Measurements from ENCODE around the gene ADCYAP1R1. TPM values are rescaled to one million over a fixed set of nuclear protein-coding genes. Genes with fewer than 3 reads are reported as not detected.

The ADCYAP1R1 gene
- total RNA-seq: not detected in 2 replicates

DNA sequence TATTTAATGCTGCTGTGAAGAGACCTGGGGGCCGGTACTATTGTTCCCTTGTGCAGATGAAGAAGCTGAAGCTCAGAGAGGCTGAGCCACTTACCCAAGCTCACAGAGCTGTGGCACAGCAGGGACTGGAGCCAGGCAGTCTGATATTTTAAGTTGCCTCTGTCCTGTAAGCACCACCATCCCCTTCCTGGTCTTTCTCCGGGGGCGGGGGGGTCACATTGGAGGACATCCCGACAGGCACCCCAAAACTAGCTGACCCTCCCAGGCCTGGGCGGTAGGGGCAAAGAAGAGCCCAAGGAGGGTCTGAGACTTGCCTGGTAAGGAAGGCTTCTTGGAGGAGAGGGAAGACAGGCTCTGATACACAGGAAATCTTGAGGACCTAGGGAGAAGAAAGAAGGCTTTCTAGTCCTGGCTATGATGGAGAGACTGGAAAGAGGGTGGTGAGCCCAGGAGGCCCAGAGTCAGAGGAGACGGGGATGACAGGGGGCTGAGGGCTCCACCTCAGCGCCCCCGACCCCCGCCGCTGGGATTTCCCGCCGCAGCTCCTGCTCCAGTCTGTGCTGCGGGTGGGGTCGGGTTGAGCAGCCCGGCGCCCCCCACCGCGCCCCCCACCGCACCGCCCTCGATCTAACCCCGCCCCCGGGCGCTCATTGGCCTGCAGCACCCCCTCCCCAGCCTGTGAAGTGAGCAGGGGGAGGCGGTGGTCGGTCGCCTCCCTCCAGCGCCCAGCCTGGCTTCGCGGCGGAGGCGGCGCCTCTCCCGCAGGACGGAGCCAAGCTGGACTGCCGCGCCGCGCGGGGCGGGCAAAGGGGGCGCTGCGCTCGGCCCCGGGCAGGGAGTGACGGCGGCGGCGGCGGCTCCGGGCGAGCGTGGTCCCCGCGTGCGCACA, at the start of gene ADCYAP1R1:
Gene ADCYAP1R1, plus strand, starts transcription at position 711 of the 889 bp plus-strand sequence. CDS start 10,957 bp downstream, outside the sequence.
- no peak within 1 kb of the TSS for H3K27ac Mint-ChIP-seq
- no peak within 1 kb of the TSS for H3K4me3 Mint-ChIP-seq (ENCODE audit: low read depth)
- intact Hi-C loops (cut with micrococcal nuclease): no loop called here
- H3K9me3 Mint-ChIP-seq: no peaks in the 10 kb centered on the region
- no peaks in the 10 kb centered on the region for H3K36me3 Mint-ChIP-seq (ENCODE audit: low read depth)
- peaks cover 30% of the 10 kb centered on the region for H3K27me3 Mint-ChIP-seq (ENCODE audit: low read depth)
- no peak for DNase-seq (ENCODE audit: low spot score)
- no peaks in the 10 kb centered on the region for H3K4me1 Mint-ChIP-seq (ENCODE audit: low read depth)

DNA sequence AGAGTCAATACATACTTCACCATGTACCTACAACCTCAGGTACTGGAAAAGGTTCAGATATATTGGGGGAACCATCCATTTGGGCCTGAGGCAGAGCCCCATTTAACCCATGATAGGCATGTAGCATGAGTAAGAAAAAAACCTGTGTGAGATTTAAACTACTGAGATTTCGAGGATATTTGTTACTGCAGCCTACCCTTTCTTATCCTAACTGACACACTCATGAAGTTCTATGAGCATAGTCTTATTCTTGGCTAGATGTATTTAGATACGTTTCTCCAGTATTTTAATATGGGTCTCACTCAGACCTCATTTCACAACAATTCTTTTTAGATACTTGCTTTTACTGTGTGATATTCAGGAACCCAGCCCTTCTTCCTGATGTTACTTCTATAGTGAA, 49.0 kb upstream of the ADCYAP1R1 start:
- intact Hi-C loops (cut with micrococcal nuclease): no loop called here
- Mint-ChIP-seq H3K27ac (no peak overlapping the region), H3K4me3 (ENCODE audit: low read depth) (no peak overlapping the region), H3K4me1 (ENCODE audit: low read depth) (no peaks in the 10 kb centered on the region), H3K27me3 (ENCODE audit: low read depth) (no peaks in the 10 kb centered on the region), H3K36me3 (ENCODE audit: low read depth) (no peaks in the 10 kb centered on the region), H3K9me3 (no peaks in the 10 kb centered on the region)
- DNase-seq (ENCODE audit: low spot score): no peak

DNA sequence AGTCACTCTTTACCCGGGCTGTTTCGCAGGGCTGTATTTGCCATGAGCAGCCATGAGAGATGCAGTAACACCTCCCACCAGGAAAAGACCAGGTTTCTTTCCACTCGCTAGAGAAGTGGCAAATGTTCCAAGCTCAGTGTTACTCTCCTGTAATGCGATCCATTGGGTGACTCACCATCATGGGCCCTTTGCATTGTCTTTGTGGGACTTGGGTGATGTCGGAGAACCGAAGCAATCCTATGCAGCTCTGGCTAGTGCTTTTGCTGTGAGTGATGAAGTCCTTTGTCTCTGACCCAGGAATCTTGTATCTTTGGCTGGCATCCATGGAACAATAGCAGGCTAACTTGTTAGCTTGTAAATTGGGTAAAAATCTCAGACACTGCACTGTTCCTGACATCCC, 48.4 kb upstream of the ADCYAP1R1 start:
- no peak overlapping the region for H3K4me3 Mint-ChIP-seq (ENCODE audit: low read depth)
- H3K4me1 Mint-ChIP-seq (ENCODE audit: low read depth): no peaks in the 10 kb centered on the region
- H3K27me3 Mint-ChIP-seq (ENCODE audit: low read depth): no peaks in the 10 kb centered on the region
- no peaks in the 10 kb centered on the region for H3K9me3 Mint-ChIP-seq
- no peak for DNase-seq (ENCODE audit: low spot score)
- intact Hi-C loops (cut with micrococcal nuclease): no loop called here
- no peak overlapping the region for H3K27ac Mint-ChIP-seq
- H3K36me3 Mint-ChIP-seq (ENCODE audit: low read depth): no peaks in the 10 kb centered on the region

DNA sequence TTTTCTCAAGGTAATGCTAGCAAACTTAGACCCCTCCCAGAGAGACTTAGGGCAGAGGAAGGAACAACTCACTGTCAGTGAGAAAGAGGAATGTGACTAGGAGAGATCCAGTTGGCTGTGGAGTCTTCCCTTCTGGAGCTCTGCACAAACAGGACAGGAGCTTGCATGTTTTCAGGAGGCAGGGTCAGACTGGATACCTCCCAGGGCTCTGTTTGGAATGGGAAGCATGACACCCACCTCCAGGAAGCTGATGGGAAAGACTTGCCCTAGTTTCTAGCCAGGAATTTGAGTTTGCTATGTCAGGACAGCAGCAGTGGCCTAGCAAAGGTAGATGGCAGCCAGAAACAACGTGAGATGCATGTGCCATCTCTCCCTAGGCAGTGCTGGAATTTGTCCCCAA, 47.7 kb upstream of the ADCYAP1R1 start:
- intact Hi-C loops (cut with micrococcal nuclease): no loop called here
- no peaks in the 10 kb centered on the region for H3K36me3 Mint-ChIP-seq (ENCODE audit: low read depth)
- DNase-seq (ENCODE audit: low spot score): no peak
- H3K9me3 Mint-ChIP-seq: no peaks in the 10 kb centered on the region
- H3K27ac Mint-ChIP-seq: no peak overlapping the region
- H3K4me1 Mint-ChIP-seq (ENCODE audit: low read depth): no peaks in the 10 kb centered on the region
- H3K27me3 Mint-ChIP-seq (ENCODE audit: low read depth): peaks cover 3% of the 10 kb centered on the region
- H3K4me3 Mint-ChIP-seq (ENCODE audit: low read depth): no peak overlapping the region

DNA sequence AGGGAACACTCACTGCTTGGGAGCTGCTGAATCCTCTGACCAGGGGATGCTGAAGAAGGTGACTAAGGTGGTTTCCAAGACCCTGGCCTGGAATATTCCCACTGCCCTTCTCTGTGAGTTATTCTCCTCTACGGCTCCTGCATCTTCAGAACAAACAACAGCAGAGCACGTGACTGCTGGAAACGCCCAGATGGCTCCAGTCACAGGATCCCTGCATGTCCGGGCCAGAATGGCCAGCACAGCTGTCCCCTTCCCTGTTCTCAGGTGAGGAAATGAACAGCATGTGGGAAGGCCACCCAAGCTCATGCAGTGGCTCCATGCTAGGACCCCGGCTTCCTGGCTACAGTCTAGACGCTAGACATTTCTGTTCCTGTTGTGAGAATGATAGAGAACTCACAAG, 45.3 kb upstream of the ADCYAP1R1 start:
- Mint-ChIP-seq H3K4me3 (ENCODE audit: low read depth) (no peak overlapping the region), H3K27ac (no peak overlapping the region), H3K27me3 (ENCODE audit: low read depth) (peaks cover 7% of the 10 kb centered on the region), H3K4me1 (ENCODE audit: low read depth) (no peaks in the 10 kb centered on the region), H3K9me3 (no peaks in the 10 kb centered on the region), H3K36me3 (ENCODE audit: low read depth) (no peaks in the 10 kb centered on the region)
- DNase-seq (ENCODE audit: low spot score): no peak
- intact Hi-C loops (cut with micrococcal nuclease): no loop called here

DNA sequence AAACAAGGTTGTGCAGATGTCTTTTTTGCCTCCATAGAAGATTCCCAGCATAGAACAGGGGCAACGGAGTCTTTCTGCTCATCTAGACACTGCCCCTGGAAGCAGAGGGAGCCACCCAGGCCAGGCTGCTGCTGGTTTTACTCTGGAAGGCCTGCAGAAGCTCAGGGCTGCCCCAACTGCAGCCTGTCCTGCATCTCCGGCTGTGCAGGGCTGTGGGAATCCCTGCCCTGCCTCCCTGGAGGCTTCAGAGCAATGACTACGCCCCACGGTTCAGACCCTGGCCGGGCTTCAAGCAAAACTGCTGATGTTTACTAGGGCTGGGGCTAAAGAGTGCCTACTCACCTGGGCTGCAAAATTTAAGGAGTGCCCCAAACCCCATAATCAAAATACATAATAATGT, 44.5 kb upstream of the ADCYAP1R1 start:
- intact Hi-C loops (cut with micrococcal nuclease): no loop called here
- no peak overlapping the region for H3K27ac Mint-ChIP-seq
- peaks cover 7% of the 10 kb centered on the region for H3K27me3 Mint-ChIP-seq (ENCODE audit: low read depth)
- no peak overlapping the region for H3K4me3 Mint-ChIP-seq (ENCODE audit: low read depth)
- H3K36me3 Mint-ChIP-seq (ENCODE audit: low read depth): no peaks in the 10 kb centered on the region
- H3K9me3 Mint-ChIP-seq: no peaks in the 10 kb centered on the region
- H3K4me1 Mint-ChIP-seq (ENCODE audit: low read depth): no peaks in the 10 kb centered on the region
- no peak for DNase-seq (ENCODE audit: low spot score)

DNA sequence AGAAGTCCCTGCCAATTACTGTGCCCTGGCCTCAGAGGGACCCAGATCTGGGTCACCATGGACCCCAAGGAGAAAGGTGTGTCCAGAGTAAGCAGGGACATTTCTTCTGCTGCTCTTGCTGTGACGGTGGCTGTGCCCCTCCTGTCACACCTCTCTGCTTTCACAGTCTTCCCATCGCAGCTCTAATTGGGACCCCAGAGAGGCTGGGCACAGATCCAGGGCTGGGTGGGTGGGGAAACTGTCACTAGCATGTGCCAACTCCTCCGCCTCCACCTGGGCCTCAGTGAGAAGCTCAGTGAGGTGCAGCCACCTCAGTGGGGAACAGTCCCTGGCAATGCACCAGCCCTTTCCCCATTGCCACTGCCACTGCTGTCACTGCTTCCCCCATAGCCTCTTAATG, 37.3 kb upstream of the ADCYAP1R1 start:
- no peaks in the 10 kb centered on the region for H3K4me1 Mint-ChIP-seq (ENCODE audit: low read depth)
- H3K9me3 Mint-ChIP-seq: no peaks in the 10 kb centered on the region
- no peak overlapping the region for H3K27ac Mint-ChIP-seq
- intact Hi-C loops (cut with micrococcal nuclease): no loop called here
- no peak overlapping the region for H3K4me3 Mint-ChIP-seq (ENCODE audit: low read depth)
- no peak for DNase-seq (ENCODE audit: low spot score)
- H3K27me3 Mint-ChIP-seq (ENCODE audit: low read depth): peaks cover 6% of the 10 kb centered on the region
- H3K36me3 Mint-ChIP-seq (ENCODE audit: low read depth): no peaks in the 10 kb centered on the region

DNA sequence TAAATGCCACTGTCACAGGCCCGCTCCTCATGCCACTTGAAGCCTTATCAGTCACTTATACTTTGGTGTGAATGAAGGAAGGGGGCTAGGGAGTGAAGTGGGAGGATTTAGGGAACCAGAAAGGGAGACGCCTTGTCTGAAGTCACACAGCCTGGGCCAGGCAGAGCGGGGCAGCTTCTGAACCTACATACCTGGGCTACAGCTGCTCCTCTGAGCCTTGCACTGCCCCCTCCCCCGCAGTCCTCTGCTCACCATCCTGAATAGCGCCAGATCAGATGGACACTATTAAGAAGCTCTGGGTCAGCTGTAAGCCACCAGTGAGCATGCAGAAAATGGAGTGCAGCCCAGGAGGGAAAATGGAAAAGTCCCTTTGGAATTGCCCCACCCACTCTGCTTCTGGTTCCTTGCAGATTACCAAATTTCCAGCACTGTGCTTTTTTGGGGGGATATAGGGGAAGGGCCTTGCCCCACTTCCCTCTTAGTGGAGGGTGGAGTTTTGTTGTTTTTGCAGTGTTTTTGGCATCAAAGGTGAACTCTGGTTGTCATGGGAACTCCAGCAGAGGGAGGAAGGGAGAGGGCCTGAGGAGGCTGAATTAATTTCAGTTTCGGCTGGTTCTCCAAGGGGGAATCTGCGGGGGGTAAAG, 35.0 kb upstream of the ADCYAP1R1 start:
- H3K36me3 Mint-ChIP-seq (ENCODE audit: low read depth): no peaks in the 10 kb centered on the region
- no peak overlapping the region for H3K27ac Mint-ChIP-seq

DNA sequence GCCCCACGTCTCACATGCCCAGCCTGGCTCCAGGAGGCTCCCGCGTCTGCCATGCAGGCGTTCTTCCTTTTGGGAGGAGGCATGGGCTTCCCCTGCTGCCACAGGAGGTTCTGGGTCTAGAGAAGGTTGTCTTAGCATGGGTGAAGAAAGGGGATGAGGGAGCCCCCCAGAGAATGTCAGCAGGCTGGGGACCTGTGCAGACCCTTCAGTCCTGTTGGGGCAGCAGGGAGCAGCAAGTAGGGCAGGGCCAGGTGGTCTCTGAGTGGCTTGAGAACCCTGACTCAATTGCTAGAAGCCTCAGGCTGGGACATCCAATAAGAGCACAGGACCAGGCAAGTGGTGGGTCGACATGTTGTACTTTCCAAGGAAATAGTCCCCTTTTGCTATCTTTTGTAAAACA, 34.4 kb upstream of the ADCYAP1R1 start:
- no peaks in the 10 kb centered on the region for H3K4me1 Mint-ChIP-seq (ENCODE audit: low read depth)
- no peaks in the 10 kb centered on the region for H3K9me3 Mint-ChIP-seq
- no peak overlapping the region for H3K27ac Mint-ChIP-seq
- H3K36me3 Mint-ChIP-seq (ENCODE audit: low read depth): no peaks in the 10 kb centered on the region
- intact Hi-C loops (cut with micrococcal nuclease): no loop called here
- no peak for DNase-seq (ENCODE audit: low spot score)
- no peak overlapping the region for H3K4me3 Mint-ChIP-seq (ENCODE audit: low read depth)
- peaks cover 1% of the 10 kb centered on the region for H3K27me3 Mint-ChIP-seq (ENCODE audit: low read depth)

More for the DNA sequence above, 35.0 kb upstream of the ADCYAP1R1 start:
- Mint-ChIP-seq H3K4me1 (ENCODE audit: low read depth) (no peaks in the 10 kb centered on the region), H3K27me3 (ENCODE audit: low read depth) (peaks cover 2% of the 10 kb centered on the region), H3K4me3 (ENCODE audit: low read depth) (no peak overlapping the region), H3K9me3 (no peaks in the 10 kb centered on the region)
- DNase-seq (ENCODE audit: low spot score): no peak
- intact Hi-C loops (cut with micrococcal nuclease): no loop called here

DNA sequence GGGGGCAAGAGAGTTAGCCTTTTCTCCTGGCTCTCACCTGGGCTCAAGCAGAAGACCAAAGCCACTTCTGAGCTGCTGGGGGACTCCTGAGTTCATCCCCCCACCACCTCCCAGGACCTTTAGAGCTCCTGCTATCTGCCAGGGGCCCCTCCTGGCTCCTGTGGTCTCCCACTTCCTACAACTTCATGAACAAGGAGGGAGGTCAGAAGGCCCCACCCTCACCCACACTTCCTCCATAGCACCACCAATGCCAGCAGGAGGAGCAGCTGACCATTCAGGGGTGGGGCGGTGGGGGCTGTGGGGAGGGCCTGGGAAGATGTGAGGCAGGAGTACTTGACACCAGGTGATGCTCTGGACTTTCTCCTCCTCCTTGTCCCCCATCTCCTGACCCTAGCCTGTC, 32.6 kb upstream of the ADCYAP1R1 start:
- Mint-ChIP-seq H3K9me3 (no peaks in the 10 kb centered on the region), H3K36me3 (ENCODE audit: low read depth) (no peaks in the 10 kb centered on the region), H3K4me3 (ENCODE audit: low read depth) (no peak overlapping the region), H3K4me1 (ENCODE audit: low read depth) (no peaks in the 10 kb centered on the region), H3K27ac (no peak overlapping the region), H3K27me3 (ENCODE audit: low read depth) (no peaks in the 10 kb centered on the region)
- no peak for DNase-seq (ENCODE audit: low spot score)
- intact Hi-C loops (cut with micrococcal nuclease): no loop called here

DNA sequence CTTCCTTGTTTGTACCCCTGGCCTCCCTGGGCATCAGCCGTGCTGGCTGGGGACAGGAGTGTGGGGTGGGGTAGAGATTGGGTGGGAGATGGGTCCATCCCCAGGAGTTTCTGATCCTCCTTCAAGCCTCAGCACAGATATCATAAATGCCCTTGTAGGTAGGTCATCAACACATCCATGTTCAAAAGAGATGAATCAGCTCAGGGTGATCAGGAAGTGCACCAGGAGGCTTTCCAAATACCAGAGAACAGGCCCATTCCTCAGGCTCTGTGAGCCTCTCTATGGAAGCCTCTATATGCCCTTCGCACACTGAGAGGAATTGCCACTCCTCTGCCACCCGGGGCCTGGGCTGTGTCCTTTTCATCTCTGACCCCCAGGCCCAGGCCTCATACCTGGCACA, 31.9 kb upstream of the ADCYAP1R1 start:
- intact Hi-C loops (cut with micrococcal nuclease): no loop called here
- DNase-seq (ENCODE audit: low spot score): no peak
- H3K36me3 Mint-ChIP-seq (ENCODE audit: low read depth): no peaks in the 10 kb centered on the region
- no peak overlapping the region for H3K27ac Mint-ChIP-seq
- H3K27me3 Mint-ChIP-seq (ENCODE audit: low read depth): no peaks in the 10 kb centered on the region
- no peaks in the 10 kb centered on the region for H3K4me1 Mint-ChIP-seq (ENCODE audit: low read depth)
- no peak overlapping the region for H3K4me3 Mint-ChIP-seq (ENCODE audit: low read depth)
- no peaks in the 10 kb centered on the region for H3K9me3 Mint-ChIP-seq

DNA sequence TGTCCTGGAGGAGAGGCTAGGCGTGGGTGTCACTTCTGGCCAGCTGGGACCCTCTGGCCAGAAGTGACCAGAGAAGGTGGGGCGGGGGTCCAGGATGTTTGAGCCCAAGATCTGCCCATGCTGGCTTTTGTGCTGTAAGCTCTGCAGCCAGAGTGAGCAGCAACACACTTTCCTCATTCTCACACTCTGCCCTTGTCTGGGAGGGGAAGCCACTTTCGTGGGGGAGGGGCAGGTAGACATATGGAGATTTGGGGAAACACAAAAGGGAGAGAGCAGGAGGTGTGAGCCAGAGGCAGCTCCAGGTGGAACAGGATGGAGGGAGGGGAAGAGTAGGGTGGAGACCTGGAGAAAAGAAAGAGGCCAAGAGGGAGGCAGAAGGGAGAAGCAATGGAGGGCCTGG, 31.5 kb upstream of the ADCYAP1R1 start:
- intact Hi-C loops (cut with micrococcal nuclease): no loop called here
- no peak overlapping the region for H3K4me3 Mint-ChIP-seq (ENCODE audit: low read depth)
- no peaks in the 10 kb centered on the region for H3K4me1 Mint-ChIP-seq (ENCODE audit: low read depth)
- no peak for DNase-seq (ENCODE audit: low spot score)
- no peaks in the 10 kb centered on the region for H3K9me3 Mint-ChIP-seq
- H3K36me3 Mint-ChIP-seq (ENCODE audit: low read depth): no peaks in the 10 kb centered on the region
- H3K27ac Mint-ChIP-seq: no peak overlapping the region
- H3K27me3 Mint-ChIP-seq (ENCODE audit: low read depth): no peaks in the 10 kb centered on the region

DNA sequence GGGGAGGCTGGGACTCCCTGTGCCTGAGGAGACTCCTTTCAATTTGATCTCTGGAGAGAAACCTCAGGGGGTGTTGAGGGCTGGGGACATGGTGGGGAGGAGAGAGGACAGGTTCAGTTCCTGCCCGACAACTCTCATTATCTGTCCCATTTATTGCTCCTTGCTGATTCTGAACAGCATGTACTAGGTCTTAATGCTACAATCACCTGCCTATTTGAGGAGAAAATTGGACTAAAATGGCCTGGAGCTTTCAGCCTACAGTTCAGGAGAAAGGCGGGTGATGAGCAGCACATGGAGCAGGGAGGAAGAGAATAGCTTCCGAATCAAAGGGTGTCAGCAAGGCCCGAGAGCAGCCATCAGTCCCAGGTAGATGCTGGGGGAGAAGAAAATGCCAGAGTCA, 30.0 kb upstream of the ADCYAP1R1 start:
- Mint-ChIP-seq H3K4me3 (ENCODE audit: low read depth) (no peak overlapping the region), H3K36me3 (ENCODE audit: low read depth) (no peaks in the 10 kb centered on the region), H3K9me3 (no peaks in the 10 kb centered on the region), H3K27me3 (ENCODE audit: low read depth) (no peaks in the 10 kb centered on the region), H3K27ac (no peak overlapping the region), H3K4me1 (ENCODE audit: low read depth) (no peaks in the 10 kb centered on the region)
- intact Hi-C loops (cut with micrococcal nuclease): no loop called here
- no peak for DNase-seq (ENCODE audit: low spot score)

All from activated T-helper 2 cell treated with anti-CD3 and anti-CD28 coated beads, Interferon-gamma antibody, Interleukin-2, Interleukin-4, amounts not matched to agents 10 μg/mL and 5 μg/mL and 100 μg/mL, durations not matched to agents 14 hours and 24 hours and 36 hours (primary cell).